GM19455 (cell line): ENCODE measurements around the gene LSAMP.

Source experiments
- ATAC-seq: cut with Tn5 transposase; IDR thresholded peaks from one replicate; pipeline ENCODE4 v1.9.1; 2021; ENCODE audit not compliant: unreplicated experiment

Gene LSAMP

DNA sequence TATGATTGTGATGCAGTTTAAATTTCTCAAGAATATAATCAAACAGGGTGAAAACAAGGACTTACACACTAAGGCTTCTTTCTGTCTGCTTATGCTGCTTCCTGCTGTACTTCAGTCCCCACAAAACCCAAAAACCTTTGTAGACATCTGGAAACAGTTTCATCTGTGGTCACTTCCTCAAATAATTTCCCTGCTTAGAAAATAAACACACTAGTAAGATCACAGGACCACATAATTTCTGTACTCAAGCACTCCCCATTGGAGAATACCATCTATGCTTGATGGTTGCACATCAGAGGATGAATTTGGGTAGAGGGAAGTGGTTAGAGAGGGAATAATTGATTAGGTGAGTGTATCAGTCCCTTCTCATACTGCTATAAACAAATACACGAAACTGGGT lies 266.2 kb downstream of the LSAMP start:
- ATAC-seq: no peak

DNA sequence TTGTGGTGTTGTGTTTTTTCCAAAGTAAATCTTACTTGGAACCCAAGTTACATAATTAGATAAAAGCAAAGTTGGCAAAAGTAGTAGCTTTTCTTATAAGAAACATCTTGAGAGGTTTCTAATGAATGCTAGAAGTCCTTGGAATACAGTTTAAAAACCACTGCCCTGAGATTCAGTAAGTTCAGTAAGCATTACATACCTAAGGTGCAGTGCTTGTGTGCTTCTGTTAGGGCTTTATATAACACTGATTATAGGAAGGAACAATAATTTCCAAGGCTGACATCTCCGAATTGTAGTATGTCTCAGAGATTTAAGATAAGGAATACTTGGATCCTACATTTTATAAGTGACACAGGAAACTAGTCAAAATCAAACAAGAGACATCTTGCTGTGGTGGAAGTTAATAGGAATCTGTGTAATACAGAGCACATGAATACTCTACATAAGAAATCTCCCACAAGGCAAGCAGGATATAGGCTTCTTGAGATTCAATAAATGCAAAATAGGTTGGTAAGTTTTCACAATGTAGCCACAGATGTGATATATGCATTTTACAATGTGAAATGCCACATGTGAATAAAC lies 268.2 kb downstream of the LSAMP start:
- ATAC-seq: no peak

DNA sequence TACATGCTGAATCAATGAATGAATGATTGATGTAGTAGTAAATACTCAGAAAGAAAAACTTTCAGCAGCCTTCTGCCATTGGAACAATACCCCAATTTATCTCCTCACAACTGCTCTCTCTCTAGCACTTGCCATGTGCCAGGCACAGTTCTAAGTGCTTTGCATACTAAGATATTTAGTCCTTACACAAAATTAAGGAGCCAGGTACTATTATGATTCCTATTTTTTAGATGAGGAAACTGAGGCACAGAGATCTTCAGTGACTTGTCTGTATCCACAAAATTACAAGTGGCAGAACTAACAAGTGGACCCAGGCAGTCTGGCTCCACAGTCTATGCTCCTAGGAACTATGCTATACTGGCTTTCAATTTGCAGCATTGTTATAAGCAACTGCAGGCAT lies 279.2 kb downstream of the LSAMP start:
- ATAC-seq: no peak

DNA sequence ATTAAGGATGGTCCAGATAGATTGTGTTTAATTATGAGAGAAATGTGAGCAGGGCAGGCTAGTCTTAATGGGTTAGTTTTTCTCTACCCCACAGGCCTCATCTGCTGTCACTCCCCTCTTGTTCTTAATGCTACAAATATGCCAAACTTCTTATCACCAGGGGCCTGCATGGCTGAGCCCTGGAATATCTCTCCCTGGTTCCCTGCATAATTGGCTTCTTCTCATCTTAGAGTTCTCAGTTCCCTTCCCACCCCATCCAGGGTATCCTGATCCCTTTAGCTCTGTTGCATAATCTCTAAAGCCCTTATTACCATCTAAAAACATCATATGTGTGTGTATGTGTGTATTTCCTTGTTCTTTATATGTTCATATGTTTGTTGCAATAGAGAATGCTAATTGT lies 279.6 kb downstream of the LSAMP start:
- ATAC-seq: no peak

DNA sequence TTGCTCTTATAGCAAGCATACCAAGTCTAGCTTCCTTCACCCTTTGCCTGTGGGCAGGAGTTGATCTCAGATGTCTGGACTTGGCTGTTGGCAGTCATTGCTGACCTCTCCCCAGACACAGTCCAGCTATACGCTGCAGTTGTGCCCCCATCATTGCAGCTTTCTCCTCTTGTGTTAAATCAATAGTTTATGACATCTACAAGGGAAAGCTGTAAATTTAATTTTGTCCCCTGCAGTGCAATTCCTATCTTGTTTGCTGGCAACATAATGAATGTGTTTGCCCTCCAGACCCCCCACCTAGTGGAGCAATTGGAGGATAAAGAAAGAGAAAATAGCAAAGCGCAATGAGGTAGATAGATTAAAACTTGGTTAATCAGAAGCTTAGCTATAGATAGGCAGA lies 280.2 kb downstream of the LSAMP start:
- ATAC-seq: no peak

DNA sequence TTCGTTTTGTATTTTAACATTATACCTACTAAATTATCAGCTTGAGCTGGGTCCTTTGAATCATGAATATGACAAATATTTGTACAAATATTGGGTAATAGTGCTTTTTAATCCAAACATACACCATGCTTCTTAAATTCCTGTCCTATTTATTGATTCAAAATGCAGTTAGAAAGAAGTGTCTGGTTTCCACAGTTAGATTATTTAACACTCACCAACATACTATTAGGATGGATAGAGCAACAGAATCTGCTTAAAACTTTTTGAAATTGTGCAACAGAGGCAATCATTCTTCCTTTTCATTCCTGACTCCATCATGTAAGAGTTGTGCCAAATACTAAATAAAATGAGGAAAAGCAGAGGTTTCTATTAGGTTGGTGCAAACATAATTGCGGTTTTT lies 281.2 kb downstream of the LSAMP start:
- no peak for ATAC-seq

DNA sequence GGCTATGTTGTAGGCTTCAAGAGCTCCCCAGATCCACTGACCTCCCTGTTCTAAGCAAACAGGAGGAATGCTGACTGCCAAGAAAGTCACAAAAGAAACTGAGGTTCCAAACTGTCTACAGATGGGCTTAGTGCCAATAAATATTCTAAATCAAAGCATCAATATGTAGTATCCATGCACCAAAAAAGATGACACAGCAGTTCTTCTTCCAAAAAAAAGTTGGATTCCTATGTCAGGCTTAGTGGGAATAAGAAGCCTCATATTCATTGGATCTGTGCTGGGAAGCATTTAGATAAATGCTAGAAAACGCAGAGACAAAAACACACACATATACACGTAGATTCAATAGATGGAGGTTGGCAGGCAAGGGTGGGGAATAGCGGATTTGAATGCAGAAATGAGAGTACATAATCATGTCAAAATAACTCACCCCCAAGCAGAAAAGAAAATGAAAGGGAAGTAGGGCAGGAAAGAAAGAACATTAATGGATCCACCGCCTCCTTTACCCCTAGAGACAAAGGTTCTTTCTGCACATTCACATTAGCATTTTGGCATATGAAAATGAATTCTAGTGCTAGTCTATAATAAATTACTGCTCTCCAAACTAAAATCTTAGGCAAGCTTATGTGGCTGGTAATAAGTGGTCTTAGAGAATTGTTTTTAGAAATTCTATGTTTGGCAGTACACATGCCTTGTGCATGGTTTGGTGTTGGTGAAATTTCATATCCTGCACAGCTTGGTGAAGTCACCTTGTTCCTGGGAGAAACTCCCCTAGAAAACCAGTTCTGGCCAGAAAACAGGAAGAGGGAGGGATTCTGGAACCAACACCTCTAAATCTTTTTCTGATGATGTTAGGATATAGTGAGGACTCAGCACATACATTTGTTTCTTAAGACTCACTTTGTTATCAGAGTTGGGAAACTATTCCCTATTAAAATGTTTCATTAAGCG lies 283.4 kb downstream of the LSAMP start:
- ATAC-seq: no peak

DNA sequence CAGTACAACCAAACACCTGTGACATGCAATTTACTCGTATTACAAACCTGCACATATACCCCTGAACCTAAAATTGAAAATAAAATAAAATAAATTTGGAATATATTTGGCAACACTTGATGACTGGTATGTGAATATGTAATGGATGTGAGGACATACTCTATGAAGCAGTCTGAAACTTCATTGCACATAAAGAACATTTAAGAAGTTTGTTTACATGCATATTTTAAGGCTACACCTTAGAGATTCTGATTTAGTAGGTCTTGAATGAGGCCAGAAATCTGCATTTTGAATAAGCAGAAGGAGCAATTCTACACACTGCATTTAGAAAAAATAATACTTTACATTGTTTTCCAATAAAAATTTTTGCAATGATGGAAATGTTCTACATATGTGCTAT lies 284.7 kb downstream of the LSAMP start:
- ATAC-seq: no peak

DNA sequence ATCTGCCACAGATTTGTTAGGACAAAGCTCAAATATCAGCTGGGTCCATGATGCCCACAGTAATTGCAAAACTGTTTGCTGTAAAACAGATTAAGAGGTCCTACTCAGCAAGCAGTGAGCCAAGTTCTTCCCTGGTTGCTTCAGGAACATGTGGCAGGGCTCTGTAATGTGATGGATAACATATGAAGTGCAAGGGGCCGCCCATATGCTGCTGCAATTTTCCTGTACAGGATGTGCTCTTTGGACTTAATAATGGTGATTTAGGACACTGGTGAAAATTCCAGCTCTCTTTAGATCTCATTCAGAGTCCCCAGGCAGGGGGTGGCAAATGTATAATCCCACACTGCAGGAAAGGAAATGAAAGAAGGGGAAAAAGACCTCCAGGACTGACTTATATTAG lies 289.4 kb downstream of the LSAMP start:
- no peak for ATAC-seq

DNA sequence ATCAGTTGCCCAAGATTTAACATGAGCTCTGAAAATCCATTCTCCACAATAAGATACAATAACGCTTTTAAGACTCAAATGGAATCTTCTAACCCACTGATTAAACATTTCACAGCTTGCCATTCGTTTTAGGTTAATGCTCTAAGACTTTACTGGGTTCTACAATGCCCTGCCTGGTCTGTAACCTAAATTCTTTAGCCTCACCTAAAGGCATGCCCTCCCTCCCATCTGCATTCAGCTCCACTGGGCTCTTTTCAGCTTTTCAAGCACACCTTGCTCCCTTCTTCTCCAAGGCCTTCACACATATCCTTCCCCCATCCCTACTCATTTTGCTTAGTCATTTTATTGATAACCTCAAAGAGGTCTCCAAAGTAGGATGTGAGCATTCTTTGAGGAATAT lies 290.9 kb downstream of the LSAMP start:
- ATAC-seq: no peak

DNA sequence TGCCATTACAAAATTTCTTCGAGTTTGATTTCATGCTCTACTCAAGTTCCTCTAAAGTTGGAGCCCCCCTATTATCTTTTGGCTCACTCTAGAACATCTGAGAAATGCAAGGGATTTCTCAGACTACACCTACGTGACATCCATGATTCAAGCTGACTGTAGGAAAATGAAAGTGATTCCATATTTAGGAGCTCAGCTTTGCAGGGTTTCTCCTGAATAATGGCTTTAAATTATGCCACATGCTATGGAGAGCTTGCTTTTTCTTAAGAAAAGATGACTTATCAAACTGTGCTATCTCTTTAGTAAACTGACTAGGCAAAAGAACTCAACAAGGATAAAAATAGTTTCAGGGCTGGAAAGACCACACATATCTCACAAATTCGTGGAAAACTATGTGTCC lies 292.1 kb downstream of the LSAMP start:
- no peak for ATAC-seq

DNA sequence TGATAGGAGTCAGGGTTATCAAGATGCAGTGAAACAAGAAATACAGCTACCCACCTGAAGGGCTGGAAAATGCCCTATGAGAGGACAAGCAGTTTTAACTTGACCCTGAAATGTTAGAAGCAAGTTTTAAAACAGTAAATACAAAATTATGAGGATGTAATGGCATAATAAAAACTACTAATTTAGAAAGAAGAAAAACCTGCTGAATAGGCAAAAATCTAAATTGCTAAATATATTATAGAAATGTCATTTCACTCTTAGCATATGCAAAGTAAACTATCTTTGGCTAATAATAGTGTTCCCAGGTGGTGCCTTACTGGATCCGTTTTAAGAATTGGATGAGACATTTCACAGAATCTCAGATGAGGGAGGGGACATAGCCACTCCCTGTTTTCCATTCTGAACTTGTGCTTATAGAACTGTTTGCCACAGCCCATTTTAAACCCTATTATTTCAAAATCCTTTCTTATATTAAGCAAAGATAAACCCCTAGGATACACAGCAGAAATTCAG lies 294.6 kb downstream of the LSAMP start:
- ATAC-seq: no peak

DNA sequence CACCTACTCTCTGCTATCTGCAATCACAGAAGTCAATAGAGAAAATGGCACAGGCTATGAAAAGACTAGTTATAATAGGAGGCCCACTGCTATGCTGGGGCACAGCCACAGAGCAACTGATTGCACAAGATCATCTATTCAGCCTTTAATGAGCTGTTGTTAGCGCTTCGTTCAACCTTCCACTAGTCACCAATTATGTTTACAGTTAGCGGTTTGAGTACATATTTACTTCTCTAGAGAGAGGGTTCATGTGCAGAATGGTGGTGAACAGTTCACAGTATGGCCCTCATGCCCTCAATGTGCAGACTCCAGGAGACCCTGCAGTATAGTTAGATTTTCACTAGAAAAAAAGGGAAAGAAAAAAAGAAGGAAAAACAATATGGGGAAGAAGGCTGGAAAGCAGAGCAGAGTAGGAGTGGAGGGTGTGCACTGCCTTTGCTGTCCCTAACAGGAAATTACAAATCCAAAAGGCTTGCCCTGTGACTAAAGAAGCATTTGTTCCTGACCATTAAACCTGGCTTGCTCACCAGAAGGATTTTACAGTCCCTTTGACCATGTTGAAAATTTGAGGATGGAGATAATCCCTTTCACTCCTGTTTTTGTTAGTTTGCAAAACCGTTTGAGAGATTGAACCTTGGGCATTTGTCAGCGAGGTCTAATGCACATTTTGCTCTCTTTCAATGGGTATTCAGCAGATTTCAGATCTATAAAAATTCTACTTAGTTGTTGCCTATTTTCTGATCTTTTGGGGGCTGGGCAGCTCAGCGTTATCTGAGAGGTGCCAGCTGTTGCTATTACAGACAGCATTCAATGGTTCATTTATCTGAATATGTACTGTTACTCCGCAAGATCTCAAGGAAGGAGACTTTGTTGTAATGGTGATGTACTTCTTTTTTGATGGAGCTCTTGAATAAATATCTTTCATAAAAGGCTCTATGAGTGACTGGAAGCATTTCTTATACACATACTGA lies 296.1 kb downstream of the LSAMP start:
- no peak for ATAC-seq

DNA sequence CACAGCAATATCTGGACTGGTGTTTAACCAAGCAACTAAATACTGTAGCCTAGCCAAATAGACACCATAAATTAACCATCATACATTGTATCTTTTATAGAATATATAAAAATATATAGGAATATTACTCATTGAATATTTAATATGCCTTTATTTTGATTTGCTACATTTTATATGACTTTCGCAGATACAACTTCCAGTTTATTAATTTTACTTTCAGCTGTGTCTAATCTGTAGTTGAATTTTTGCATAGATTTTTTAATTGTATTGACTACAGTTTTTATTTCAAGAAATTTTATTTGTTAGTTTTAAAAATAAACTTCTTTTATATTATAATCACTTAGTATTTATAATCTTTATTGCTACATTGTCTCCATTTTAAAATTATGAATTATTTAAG lies 299.7 kb downstream of the LSAMP start:
- no peak for ATAC-seq

DNA sequence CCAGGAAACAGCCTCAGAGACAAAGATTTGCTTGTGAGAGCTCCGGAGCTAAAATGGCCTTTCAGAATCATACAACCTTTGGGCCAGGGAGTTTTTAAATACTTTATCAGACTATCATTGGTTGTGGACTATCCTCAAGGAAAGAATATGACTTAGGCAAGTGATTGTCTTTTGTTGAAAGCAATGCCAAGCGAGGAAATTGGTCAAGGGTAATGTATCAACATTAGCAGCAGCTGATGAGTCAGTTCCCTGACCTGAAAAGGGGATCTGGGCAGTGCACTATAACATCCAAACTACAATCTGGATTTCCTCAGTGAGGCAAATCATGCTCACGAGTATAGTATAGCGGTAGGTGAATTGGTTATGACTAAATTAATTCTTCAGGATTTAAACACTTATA lies 303.6 kb downstream of the LSAMP start:
- no peak for ATAC-seq

DNA sequence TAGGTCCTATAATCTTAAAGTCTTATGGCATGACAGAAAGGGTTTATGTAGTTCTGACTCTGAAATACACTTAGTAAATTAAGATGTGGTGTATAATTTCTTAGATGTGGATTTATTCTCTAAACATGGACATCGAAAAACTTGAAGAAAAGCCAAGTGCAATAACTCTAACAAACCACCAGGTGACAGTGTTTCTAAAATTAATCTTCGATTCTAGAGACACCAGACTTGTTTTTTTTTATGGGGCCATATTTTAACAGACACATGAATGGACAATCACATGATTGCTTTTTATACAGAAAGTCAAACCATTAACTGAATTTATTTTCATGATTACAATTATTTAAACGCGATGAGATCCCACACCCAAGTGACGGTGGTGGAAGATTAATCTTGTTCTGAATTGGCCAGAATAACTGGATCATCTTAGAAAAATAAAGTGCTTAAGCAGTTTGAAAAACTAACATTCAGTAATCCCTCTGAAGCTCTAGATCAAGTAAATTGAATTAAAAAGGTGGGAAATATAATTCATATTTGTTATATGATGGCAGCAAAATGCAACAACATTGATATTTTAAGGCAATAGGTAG lies 305.1 kb downstream of the LSAMP start:
- ATAC-seq: no peak

DNA sequence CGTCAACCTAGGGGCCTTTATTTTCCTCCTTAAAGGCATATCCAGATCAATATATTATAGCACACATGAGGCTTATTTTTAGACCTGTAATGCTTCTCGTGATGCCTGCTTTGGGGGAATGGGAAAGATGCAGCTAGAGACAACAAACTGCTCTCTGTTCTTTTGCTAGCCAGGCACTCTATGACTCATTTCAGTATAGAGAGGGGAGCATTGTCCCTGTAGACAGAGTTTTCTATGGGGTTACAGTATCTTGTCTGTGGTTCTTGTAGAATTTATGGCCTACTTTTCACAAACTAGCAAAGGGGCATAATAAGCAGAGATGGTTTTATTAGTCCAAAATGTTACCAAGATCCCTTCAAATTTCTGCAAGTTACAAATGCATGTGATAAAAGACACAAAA lies 305.6 kb downstream of the LSAMP start:
- ATAC-seq: no peak

DNA sequence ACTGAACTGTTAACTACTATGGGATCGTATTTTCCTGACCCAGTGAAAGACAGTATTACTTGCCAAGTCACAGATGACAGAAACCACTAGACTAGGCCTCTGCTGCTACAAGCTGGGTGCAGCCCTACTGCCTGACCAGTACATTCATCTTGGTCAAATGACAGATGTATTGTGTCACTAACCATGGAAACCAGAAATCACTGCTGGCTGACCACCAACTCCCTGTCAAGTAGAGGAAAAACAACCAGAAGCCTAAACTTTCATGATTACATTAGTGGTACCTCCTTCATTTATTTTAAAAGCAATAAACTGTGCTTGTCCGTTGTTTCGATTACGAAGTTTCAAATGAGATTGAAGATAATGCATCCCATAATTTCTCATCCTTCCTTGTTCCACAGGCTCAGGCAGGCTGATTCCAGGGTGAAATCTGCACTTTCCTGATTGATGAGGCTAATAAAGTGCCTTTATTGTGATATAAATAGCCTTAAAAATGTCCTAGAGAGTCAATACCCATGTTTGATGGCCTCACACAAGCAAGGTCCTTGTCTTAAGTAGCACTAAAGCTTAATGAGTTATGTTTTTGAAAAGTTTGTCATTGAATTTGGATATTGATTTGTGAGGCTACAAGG lies 309.7 kb downstream of the LSAMP start:
- ATAC-seq: no peak

DNA sequence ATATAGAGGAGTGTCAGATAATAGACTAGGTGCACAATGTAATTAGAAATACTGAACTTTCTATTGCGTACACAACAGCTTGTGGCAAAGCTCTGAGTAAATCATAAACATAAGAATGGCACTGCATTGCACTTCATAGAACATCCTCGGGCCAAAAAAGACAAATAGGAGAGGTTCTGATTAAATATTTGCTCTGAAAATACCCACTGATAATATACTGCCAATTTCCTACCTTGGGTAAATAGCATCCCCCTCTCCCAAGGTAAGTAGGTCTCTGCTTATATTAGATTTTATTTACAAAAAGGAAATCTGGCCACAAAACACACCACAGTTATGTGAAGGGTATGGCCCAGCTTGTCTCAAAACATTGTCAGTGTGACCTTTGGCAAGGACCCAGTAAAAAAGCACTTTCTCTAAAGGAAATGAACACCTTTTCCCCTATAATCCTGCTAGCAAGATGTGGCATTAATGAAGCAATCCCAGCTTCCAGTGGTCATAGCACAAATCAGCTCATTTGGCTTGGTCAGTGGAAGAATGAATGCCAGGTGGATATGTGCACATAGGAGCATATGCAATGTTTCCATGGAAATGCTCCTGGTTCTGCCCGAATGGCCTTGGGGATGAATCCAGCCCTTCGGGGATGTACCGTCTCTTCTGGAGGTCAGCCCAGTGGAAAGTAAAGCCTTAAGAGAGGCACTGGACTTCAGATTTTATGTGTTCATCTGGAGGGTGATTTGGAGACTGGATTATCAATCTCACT lies 315.9 kb downstream of the LSAMP start:
- no peak for ATAC-seq

DNA sequence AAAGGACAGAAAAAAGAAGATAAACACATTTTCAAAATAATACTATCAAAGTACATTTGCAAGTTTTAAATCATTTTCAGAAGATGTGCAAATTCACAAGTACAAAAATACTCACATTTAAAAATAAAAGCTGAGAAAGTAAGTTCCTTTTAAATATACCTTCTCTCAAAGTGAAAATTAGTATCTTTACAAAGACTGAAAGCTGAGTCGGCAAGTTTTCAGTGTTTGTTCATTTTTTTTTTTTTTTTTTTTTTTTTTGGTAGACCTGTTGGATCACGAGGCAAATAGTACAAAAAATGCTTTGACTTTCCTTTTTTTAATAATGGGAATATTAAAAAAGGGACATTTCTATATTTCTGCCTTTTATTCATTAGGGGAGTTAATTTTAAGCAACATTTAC lies 317.8 kb downstream of the LSAMP start:
- ATAC-seq: no peak
